ENCODE results near the gene USP19. TPM values are rescaled to one million over a fixed set of nuclear protein-coding genes. Genes with fewer than 3 reads are reported as not detected.

Gene USP19
- total and polyA plus RNA-seq, 10 of the 15 experiments (the other 5 are each of a cell fraction or from before 2014, with no cell fraction given): 0.24 to 64.2 (median 33.2) TPM

- CTCF ChIA-PET: no interaction called here
- H3K9ac ChIP-seq (ENCODE audit: control insufficient read depth, insufficient read depth, low read length): no peak overlapping the region
- no TSS peak for BruUV-seq (replicated peaks)
Observed at GRCh38 chr3:49133226-49133951, 12.8 kb upstream of the USP19 start.

GRCh38 chr3:49132437-49133225 lies 12.0 kb upstream of the USP19 start, which contains the start of gene LAMB2:
Gene LAMB2, minus strand, starts transcription at chr3:49133050. Its CDS starts 183 bp downstream, at chr3:49132867.
- no peaks in the 10 kb centered on the region for H4K20me1 ChIP-seq (ENCODE audit: control insufficient read depth, insufficient read depth)
- H3K27me3 ChIP-seq (replicated peaks in 1 of 2; ENCODE audit: control insufficient read depth in 2 of 2, insufficient read depth in 2 of 2, low read length in 1 of 2): peaks cover 3 to 4% of the 10 kb centered on the region in 2 experiments; a peak in 2 of 4 replicates
- ChIA-PET RAD21 (ENCODE audit: unreplicated experiment) (interaction anchor here (0.6 kb wide), 1 partner anchor 1964 kb away, joined by 3 read pairs; no protein-coding TSS in a partner anchor), POLR2A (no interaction called here), CTCF (interaction anchor here (0.6 to 1.0 kb wide), 2 partner anchors 145 to 297 kb away, joined by 3 to 8 read pairs; no protein-coding TSS in a partner anchor), SMC1A (ENCODE audit: uncharacterized antibody, unreplicated experiment) (no interaction called here)
- H3K36me3 ChIP-seq (ENCODE audit: control insufficient read depth in 2 of 2, insufficient read depth in 2 of 2, low read length in 1 of 2): no peaks in the 10 kb centered on the region
- H3K4me1 ChIP-seq (ENCODE audit: control insufficient read depth, insufficient read depth, low read length): no peaks in the 10 kb centered on the region
- H3K9me3 ChIP-seq (replicated peaks; ENCODE audit: control insufficient read depth, insufficient read depth, low read length): no peaks in the 10 kb centered on the region
- no peak for FAIRE-seq
- no peak within 1 kb of the TSS for H3K27ac ChIP-seq (ENCODE audit: control insufficient read depth, insufficient read depth)
- no peaks in the 10 kb centered on the region for H3K79me2 ChIP-seq (ENCODE audit: control insufficient read depth, insufficient read depth, low read length)
- TF ChIP-seq CTCF (IDR thresholded peaks at IDR 0.05 in 2 of 3, conservative IDR thresholded peaks at IDR 0.05 in 1 of 3; ENCODE audit: control insufficient read depth in 2 of 3, extremely low read depth in 1 of 3, insufficient read depth in 1 of 3, low read depth in 3 of 3, low read length in 3 of 3) (no peak), FOS (IDR thresholded peaks at IDR 0.05; ENCODE audit: borderline replicate concordance, extremely low read depth, insufficient read length) (no peak), CHD4 (IDR thresholded peaks at IDR 0.05) (no peak), RBBP5 (conservative IDR thresholded peaks at IDR 0.05) (no peak)
- H3K4me3 ChIP-seq: no peak within 1 kb of the TSS
- 19% methylated on average over 19 of the region's 28 CpGs for WGBS (ENCODE audit: insufficient coverage, insufficient replicate concordance, low lambda C conversion rate, missing lambda C conversion rate)
- peak; percentile 40; the same call in 2 of the 3 replicates for ATAC-seq
- H3K4me2 ChIP-seq (ENCODE audit: control insufficient read depth, insufficient read depth): no peak within 1 kb of the TSS
- BruUV-seq (replicated peaks): no TSS peak
- DNase-seq (ENCODE audit: low read depth, low spot score): no peak
- in situ Hi-C loops (cut with MboI): no loop called here
- no peak within 1 kb of the TSS for H3K9ac ChIP-seq (ENCODE audit: control insufficient read depth, insufficient read depth, low read length)
- intact Hi-C loops (cut with micrococcal nuclease; ENCODE audit: unreplicated experiment): no loop called here
- no peak within 1 kb of the TSS for H2AFZ ChIP-seq (ENCODE audit: control insufficient read depth, low read depth, low read length)

More at GRCh38 chr3:49133226-49133951, 12.8 kb upstream of the USP19 start:
- peak; percentile 36; the same call in 1 of the 2 replicates for TF ChIP-seq RUNX3 (IDR thresholded peaks at IDR 0.05; ENCODE audit: low read length)
- no peak for TF ChIP-seq JUND (IDR thresholded peaks at IDR 0.05; ENCODE audit: low read depth, low read length)
- FAIRE-seq (no peak), ATAC-seq (no peak; the same call in 2 of the 3 replicates), DNase-seq (ENCODE audit: low read depth, low spot score) (no peak)
- H3K27me3 ChIP-seq (replicated peaks in 1 of 2; ENCODE audit: control insufficient read depth in 2 of 2, insufficient read depth in 2 of 2, low read length in 1 of 2): peaks cover 3 to 4% of the 10 kb centered on the region in 2 experiments; a peak in 2 of 4 replicates
- H3K36me3 ChIP-seq (ENCODE audit: control insufficient read depth in 2 of 2, insufficient read depth in 2 of 2, low read length in 1 of 2): no peaks in the 10 kb centered on the region
- H2AFZ ChIP-seq (ENCODE audit: control insufficient read depth, low read depth, low read length): no peak overlapping the region
- H3K4me1 ChIP-seq (ENCODE audit: control insufficient read depth, insufficient read depth, low read length): no peaks in the 10 kb centered on the region
- intact Hi-C loops (cut with micrococcal nuclease; ENCODE audit: unreplicated experiment) (no loop called here), in situ Hi-C loops (cut with MboI) (no loop called here)
- ChIA-PET SMC1A (ENCODE audit: uncharacterized antibody, unreplicated experiment) (no interaction called here), POLR2A (no interaction called here), RAD21 (ENCODE audit: unreplicated experiment) (no interaction called here)
- no peaks in the 10 kb centered on the region for H4K20me1 ChIP-seq (ENCODE audit: control insufficient read depth, insufficient read depth)
- H3K4me2 ChIP-seq (ENCODE audit: control insufficient read depth, insufficient read depth): no peak overlapping the region
- WGBS (ENCODE audit: insufficient coverage, insufficient replicate concordance, low lambda C conversion rate, missing lambda C conversion rate): 7% methylated on average over 26 of the region's 30 CpGs
- no peak overlapping the region for H3K27ac ChIP-seq (ENCODE audit: control insufficient read depth, insufficient read depth)
- H3K9me3 ChIP-seq (replicated peaks; ENCODE audit: control insufficient read depth, insufficient read depth, low read length): no peaks in the 10 kb centered on the region
- H3K4me3 ChIP-seq: no peak overlapping the region
- H3K79me2 ChIP-seq (ENCODE audit: control insufficient read depth, insufficient read depth, low read length): no peaks in the 10 kb centered on the region
